Endodermal cell (in vitro differentiated cells): ENCODE results near the gene AOC1. TPM values are rescaled to one million over a fixed set of nuclear protein-coding genes. Genes with fewer than 3 reads are reported as not detected.

ENCODE experiments used
- DNase-seq: peaks from one replicate; pipeline ENCODE4 v3.0.0-alpha.2; 2017
- H3K27ac ChIP-seq: 2 replicates; pipeline ENCODE4 v1.5.1; 2013; ENCODE audit warnings: mild to moderate bottlenecking, low read depth, low read length, moderate library complexity
- H3K27me3 ChIP-seq: 2 replicates; pipeline ENCODE4 v1.6.1; 2013; ENCODE audit warnings: mild to moderate bottlenecking, low read length, moderate library complexity; ENCODE audit not compliant: insufficient read depth, control insufficient read depth, poor library complexity, severe bottlenecking
- H3K36me3 ChIP-seq: 2 replicates; pipeline ENCODE4 v1.7.0; 2013; ENCODE audit warnings: mild to moderate bottlenecking, low read length, moderate library complexity; ENCODE audit not compliant: control insufficient read depth, insufficient read depth
- H3K4me1 ChIP-seq: one replicate; pipeline ENCODE4 v1.7.0; 2013; ENCODE audit warnings: low read length; ENCODE audit not compliant: control insufficient read depth, insufficient read depth
- H3K4me3 ChIP-seq: 2 replicates; pipeline ENCODE4 v1.5.1; 2013; ENCODE audit warnings: mild to moderate bottlenecking, low read length, moderate library complexity
- H3K9ac ChIP-seq: 2 replicates; pipeline ENCODE4 v1.6.1; 2013; ENCODE audit warnings: mild to moderate bottlenecking, low read length, moderate library complexity; ENCODE audit not compliant: poor library complexity, severe bottlenecking; ENCODE audit errors: extremely low read depth
- H3K9me3 ChIP-seq: 2 replicates; pipeline ENCODE4 v1.6.1; 2013; ENCODE audit warnings: mild to moderate bottlenecking, low read length, moderate library complexity; ENCODE audit not compliant: control insufficient read depth
- H3K27ac Mint-ChIP-seq: 2 replicates; pipeline ENCODE4 v1.8.0; 2020; ENCODE audit warnings: mixed read lengths
- H3K27me3 Mint-ChIP-seq: 2 replicates; pipeline ENCODE4 v1.8.0; 2021; ENCODE audit warnings: mild to moderate bottlenecking, mixed read lengths; ENCODE audit not compliant: insufficient read depth
- H3K36me3 Mint-ChIP-seq: 2 replicates; pipeline ENCODE4 v1.8.0; 2020; ENCODE audit warnings: low read depth, mixed read lengths
- H3K4me1 Mint-ChIP-seq: 2 replicates; pipeline ENCODE4 v1.8.0; 2020; ENCODE audit warnings: mixed read lengths
- H3K4me3 Mint-ChIP-seq: 2 replicates; pipeline ENCODE4 v1.8.0; 2020; ENCODE audit warnings: mild to moderate bottlenecking, moderate library complexity, mixed read lengths
- H3K9me3 Mint-ChIP-seq: 2 replicates; pipeline ENCODE4 v1.8.0; 2020; ENCODE audit warnings: mild to moderate bottlenecking, mixed read lengths
- CTCF ChIP-seq: fragments of 200-600 bp; sonication (generic); conservative IDR thresholded peaks from 2 replicates; pipeline ENCODE4 v1.5.0; 2021; ENCODE audit warnings: antibody characterized with exemption, mild to moderate bottlenecking
- WGBS, 2 experiments: methylation state at CpG; one replicate each; pipeline versions ENCODE4 v1.1.5 to v1.1.7; 2013; ENCODE audit warnings: missing lambda C conversion rate in 2 of 2, mixed read lengths in 1 of 2; ENCODE audit not compliant: insufficient coverage in 1 of 2, insufficient read length in 1 of 2; 5-methylcytosine and 5-hydroxymethylcytosine counted together
- total RNA-seq, 2 donors: library from RNA; stranded (reverse); fragmentation: NEBNext Ultra II Directional in 1 of 2; extraction: Animal tissue kit (Norgen Biotek cat#: 25700) in 1 of 2; gene quantifications; 2 replicates in 1 of 2; 3 replicates in 1 of 2; pipeline ENCODE4 v1.2.1, GENCODE V29; 2021

Gene AOC1
- total RNA-seq, 2 donors from 2014 or later, result not detected

- no peak overlapping the region for H3K27ac Mint-ChIP-seq
- peaks cover 11% of the 10 kb centered on the region for H3K9me3 Mint-ChIP-seq
- no peaks in the 10 kb centered on the region for H3K36me3 Mint-ChIP-seq
- WGBS, 2 experiments, result 90 to 100% methylated on average over 2 to 4 of the region's 4 CpGs
- H3K9me3 ChIP-seq, result peaks cover 14% of the 10 kb centered on the region
- TF ChIP-seq CTCF, result no peak
- H3K4me1 Mint-ChIP-seq, result peaks cover 15% of the 10 kb centered on the region
- H3K4me3 Mint-ChIP-seq, result no peak overlapping the region
- no peaks in the 10 kb centered on the region for H3K36me3 ChIP-seq
- no peak overlapping the region for H3K4me3 ChIP-seq
- peak overlapping the region; percentile 83 for H3K27ac ChIP-seq
- H3K27me3 ChIP-seq, result peaks cover 7% of the 10 kb centered on the region
- peaks cover 11% of the 10 kb centered on the region for H3K27me3 Mint-ChIP-seq
- no peak for DNase-seq
- H3K9ac ChIP-seq, result peak overlapping the region; percentile 0
- H3K4me1 ChIP-seq, result no peaks in the 10 kb centered on the region
Measured at GRCh38 chr7:150877536-150877935, 25.2 kb downstream of the AOC1 start.

- H3K4me1 ChIP-seq, result no peaks in the 10 kb centered on the region
- Mint-ChIP-seq H3K4me3 (no peak overlapping the region), H3K36me3 (no peaks in the 10 kb centered on the region), H3K4me1 (peaks cover 15% of the 10 kb centered on the region), H3K27ac (no peak overlapping the region), H3K9me3 (peaks cover 14% of the 10 kb centered on the region), H3K27me3 (peaks cover 25% of the 10 kb centered on the region)
- peak; percentile 15 for TF ChIP-seq CTCF
- peaks cover 14% of the 10 kb centered on the region for H3K9me3 ChIP-seq
- H3K27ac ChIP-seq, result no peak overlapping the region
- no peak overlapping the region for H3K4me3 ChIP-seq
- no peak for DNase-seq
- H3K9ac ChIP-seq, result no peak overlapping the region
- H3K27me3 ChIP-seq, result no peaks in the 10 kb centered on the region
- H3K36me3 ChIP-seq, result no peaks in the 10 kb centered on the region
Measured at GRCh38 chr7:150879345-150879744, 27.0 kb downstream of the AOC1 start.

- H3K4me1 ChIP-seq, result no peaks in the 10 kb centered on the region
- H3K27ac ChIP-seq, result no peak overlapping the region
- Mint-ChIP-seq H3K36me3 (no peaks in the 10 kb centered on the region), H3K27me3 (peaks cover 20% of the 10 kb centered on the region), H3K4me1 (peaks cover 15% of the 10 kb centered on the region), H3K9me3 (peaks cover 20% of the 10 kb centered on the region), H3K4me3 (no peak overlapping the region), H3K27ac (no peak overlapping the region)
- H3K4me3 ChIP-seq, result no peak overlapping the region
- H3K27me3 ChIP-seq, result no peaks in the 10 kb centered on the region
- no peak for DNase-seq
- WGBS, 2 experiments, result 79% methylated on average over 1 of the region's 1 CpG; no CpG with 5 or more reads in 1 of the 2 experiments
- no peak for TF ChIP-seq CTCF
- peaks cover 22% of the 10 kb centered on the region for H3K9me3 ChIP-seq
- no peaks in the 10 kb centered on the region for H3K36me3 ChIP-seq
- no peak overlapping the region for H3K9ac ChIP-seq
Measured at GRCh38 chr7:150881189-150881588, 28.9 kb downstream of the AOC1 start.
